Measurements from ENCODE around the gene SPZ1.
A peak's percentile ranks its signal among the peaks of the same experiment; 100 is the strongest.
"Not testable (repeated sequence)": the region's sequence is repeated elsewhere in the genome, so short reads cannot be mapped to it uniquely, and the experiment has no call there.

Gene SPZ1

GRCh38 chr5:80339116-80339515 is 19.3 kb downstream of the SPZ1 start:
- no peak for DNase-seq (ENCODE audit: low read depth in 2 of 2)

- no peak for DNase-seq (ENCODE audit: low read depth in 2 of 2)
Measured at GRCh38 chr5:80341016-80341775, 21.4 kb downstream of the SPZ1 start.

GRCh38 chr5:80343067-80343466 is 23.3 kb downstream of the SPZ1 start:
- DNase-seq (ENCODE audit: low read depth in 2 of 2), result no peak

- peak; percentile 16 for DNase-seq (ENCODE audit: low read depth in 2 of 2)
Measured at GRCh38 chr5:80346055-80346454, 26.3 kb downstream of the SPZ1 start.

- DNase-seq (ENCODE audit: low read depth in 2 of 2), result no peak
Measured at GRCh38 chr5:80348171-80348570, 28.4 kb downstream of the SPZ1 start.

- not testable (repeated sequence) for DNase-seq (ENCODE audit: low read depth in 2 of 2)
Measured at GRCh38 chr5:80351019-80351418, 31.2 kb downstream of the SPZ1 start.

- no peak for DNase-seq (ENCODE audit: low read depth in 2 of 2)
Measured at GRCh38 chr5:80355686-80356085, 35.9 kb downstream of the SPZ1 start.

- DNase-seq (ENCODE audit: low read depth in 2 of 2), result no peak
Measured at GRCh38 chr5:80357671-80358070, 37.9 kb downstream of the SPZ1 start.

GRCh38 chr5:80360914-80361444 is 41.2 kb downstream of the SPZ1 start:
- DNase-seq (ENCODE audit: low read depth in 2 of 2), result no peak

- DNase-seq (ENCODE audit: low read depth in 2 of 2), result no peak
Measured at GRCh38 chr5:80364892-80365291, 45.1 kb downstream of the SPZ1 start.

- DNase-seq (ENCODE audit: low read depth in 2 of 2), result no peak
Measured at GRCh38 chr5:80368661-80369480, 49.1 kb downstream of the SPZ1 start.

- no peak for DNase-seq (ENCODE audit: low read depth in 2 of 2)
Measured at GRCh38 chr5:80369521-80369920, 49.7 kb downstream of the SPZ1 start.

GRCh38 chr5:80370390-80370789 is 50.6 kb downstream of the SPZ1 start:
- no peak for DNase-seq (ENCODE audit: low read depth in 2 of 2)
